ENCODE data around the gene ERC2.

The ERC2 gene

DNA sequence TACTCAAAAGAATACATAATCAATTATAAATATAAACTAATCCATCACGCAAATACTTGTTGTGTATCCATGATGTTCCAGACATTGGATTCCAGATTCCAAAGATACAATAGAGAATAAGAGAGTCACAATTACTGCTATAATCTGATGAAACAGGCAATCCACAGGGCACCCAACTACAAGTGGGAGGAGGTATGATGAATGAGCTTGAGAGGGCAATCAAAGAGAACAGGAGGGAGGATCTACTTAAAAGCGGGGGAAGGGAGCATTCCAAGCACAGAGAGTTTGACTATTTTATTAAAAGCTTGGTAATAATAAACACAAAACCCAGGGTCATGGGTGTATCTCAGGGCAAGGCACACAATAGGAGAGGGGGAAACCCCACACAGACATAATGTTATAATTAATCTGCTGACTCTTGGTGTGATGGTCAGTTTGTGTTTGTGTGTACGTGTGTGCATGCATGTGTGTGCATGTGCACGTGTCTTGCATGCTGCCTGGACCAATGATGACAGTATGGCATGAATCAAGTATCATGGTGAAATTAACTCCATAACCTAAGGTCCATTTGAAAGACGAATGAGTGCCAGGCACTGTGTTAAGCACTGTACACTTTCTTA lies 655.8 kb downstream of the ERC2 start:
- DNase-seq, result no peak

DNA sequence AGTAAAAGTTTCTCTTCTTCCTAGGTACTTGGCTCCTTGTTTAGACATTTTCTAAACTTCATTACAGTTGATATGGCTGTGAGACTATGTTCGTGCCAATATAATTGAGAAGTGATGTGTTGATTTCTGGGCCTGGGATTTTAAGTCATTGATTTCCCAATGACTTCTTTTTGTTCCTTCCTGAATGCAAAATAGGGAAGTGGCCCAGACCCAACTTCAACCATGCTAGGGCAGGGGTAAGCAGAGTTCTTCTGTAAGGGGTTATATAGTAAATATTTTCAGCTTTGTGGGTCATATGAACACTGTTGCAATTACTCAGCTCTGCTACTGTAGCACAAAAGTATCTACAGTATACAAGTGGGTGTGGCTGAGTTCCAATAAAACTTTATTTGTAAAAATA lies 661.1 kb downstream of the ERC2 start:
- no peak for DNase-seq

DNA sequence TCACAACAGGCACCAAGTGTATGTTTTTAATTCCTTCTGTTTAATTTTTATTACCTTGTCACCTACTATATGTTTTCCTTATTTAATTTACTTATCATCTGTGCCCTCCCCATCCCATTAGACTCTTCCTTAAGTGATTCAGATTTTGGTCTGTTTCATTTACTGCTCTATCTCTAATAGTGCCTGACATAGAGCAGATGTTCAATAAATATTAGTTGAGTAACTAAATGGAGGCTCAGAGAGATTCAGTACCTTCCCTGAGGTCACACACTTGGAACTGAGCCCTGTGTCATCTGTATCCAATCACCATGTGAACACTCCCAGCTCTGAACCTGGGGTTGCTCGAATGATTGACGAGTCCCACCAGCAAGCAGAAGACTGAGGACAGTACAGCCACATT lies 663.1 kb downstream of the ERC2 start:
- no peak for DNase-seq

DNA sequence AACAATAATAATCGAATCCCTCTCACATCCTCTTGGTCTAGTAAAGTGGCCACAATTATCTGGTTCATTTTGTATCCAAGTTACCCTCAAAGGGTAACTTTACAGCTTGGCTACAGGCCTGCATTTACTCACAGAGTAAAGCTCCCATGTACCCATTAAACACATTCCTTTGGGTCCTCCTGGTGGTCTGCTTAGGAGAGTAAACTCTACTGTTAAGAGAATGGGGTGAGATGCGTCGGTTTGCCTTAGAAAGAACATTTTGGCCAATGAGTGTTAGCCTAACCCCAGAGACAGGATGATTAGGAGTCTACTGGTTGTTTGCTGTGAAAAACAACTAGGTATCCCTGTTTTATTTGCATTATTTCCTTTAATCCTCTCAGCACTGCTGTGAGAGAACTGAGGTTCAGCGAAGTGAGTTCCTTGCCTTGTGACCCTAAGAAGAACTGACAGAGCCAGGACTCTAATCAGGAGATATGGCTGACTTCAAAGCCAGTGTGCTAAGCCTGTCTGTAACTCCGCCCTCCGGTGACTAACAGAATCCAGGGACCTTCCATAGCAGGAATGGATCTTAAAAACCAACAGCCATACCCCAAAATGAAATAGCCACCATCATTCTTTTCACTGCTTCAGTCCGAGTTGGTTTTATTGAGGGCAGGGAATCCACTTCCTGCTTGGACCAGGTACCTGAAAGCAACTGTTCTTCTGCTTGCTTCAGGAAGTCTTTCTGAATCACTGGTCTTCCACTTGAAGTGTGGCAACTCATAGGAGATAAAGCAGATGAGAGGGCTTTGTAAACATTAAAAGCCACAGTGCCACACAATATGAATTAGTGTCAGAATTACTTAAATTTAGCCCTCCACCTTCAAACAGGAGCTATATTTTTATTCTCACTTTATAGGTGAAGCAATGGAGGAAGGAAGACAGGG lies 663.8 kb downstream of the ERC2 start:
- DNase-seq, result no peak

DNA sequence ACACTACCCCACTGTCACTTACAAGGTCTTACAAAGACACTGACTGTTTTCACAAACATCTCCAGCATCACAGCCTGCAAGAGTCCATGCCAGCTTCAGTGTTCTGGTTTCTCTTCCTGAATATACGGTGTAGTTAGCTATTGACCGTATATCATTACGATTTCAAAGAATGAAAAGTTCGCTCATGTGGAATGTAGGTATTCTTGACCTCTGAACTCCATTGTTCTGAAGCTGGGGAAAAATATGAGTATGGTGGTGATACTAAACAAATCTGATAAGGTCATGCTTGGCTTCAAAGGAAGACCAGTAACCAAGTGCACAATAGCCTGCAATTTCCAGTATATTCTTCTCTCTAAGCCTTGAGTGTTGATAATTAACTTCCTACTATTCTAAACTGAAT lies 665.5 kb downstream of the ERC2 start:
- DNase-seq, result no peak

DNA sequence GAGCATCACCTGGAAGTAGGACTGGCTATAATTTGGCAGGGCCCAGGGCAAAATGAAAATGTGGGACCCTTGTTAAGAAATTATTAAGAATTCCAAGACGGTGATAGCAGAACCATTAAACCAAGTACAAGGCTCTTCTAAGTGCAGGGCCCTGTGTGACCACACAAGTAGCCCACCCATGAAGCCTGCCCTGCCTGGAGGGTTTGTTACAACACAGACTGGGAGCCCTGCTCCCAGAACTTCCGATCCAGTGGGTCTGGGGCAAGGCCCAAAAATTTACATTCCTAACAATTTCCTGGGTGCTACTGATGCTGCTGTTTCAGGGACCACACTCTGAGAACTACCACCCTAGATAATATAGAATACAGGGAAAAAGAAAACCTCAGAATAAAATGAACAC lies 666.6 kb downstream of the ERC2 start:
- DNase-seq, result no peak

DNA sequence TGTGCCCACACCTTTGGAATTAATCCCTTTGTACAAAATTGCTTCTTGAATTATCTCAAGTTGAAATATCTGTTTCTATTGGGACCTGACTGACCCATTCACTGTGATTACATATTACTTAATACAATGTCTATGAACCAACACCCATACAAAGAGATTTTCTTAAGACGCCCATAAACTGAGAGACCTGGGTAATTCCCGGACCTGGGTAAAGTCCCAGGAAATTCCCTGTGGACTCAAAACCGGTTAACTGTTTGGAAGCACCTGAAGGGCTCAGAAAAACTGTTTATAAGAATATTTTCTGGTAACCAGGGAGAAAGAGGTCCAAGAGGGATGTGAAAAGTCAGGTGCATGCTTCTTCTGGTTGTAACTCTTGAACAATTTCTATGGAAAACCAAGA lies 667.2 kb downstream of the ERC2 start:
- DNase-seq, result no peak

DNA sequence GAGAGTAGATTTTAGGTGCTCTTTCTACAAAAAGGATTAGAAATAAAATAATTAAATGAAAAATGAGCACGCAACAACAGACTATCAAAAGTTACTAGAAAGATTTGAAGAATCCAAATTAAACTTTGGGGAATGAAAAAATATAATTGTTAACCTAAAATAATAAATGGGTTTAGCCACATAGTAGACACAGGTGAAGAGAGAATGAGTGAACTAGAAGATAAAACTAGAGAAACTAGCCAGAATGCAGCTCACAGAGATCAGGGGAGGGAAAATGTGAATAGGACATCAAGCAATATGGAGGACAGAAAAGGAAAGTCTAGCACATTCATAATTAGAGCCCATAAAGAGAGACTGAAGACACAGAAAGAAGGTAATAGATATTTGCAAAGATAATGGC lies 670.5 kb downstream of the ERC2 start:
- DNase-seq, result no peak

DNA sequence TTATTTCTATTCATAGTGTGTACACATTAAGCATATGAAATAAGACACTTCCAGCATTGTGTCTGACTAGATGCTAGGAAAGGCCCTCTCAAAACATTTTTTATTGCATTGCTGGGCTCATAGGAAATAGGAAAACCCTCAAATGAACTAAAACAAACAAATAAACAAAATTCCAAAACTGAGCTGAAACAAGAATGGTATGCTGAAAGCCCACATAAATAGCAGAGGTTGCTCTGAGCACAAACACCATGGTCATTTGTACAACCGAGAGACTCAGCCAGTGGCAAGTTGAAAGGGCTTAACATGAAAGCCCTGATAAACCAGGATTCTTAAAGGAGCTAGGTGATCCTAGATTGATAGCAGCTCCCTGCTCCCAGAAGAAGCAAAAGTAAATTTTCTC lies 671.2 kb downstream of the ERC2 start:
- no peak for DNase-seq

DNA sequence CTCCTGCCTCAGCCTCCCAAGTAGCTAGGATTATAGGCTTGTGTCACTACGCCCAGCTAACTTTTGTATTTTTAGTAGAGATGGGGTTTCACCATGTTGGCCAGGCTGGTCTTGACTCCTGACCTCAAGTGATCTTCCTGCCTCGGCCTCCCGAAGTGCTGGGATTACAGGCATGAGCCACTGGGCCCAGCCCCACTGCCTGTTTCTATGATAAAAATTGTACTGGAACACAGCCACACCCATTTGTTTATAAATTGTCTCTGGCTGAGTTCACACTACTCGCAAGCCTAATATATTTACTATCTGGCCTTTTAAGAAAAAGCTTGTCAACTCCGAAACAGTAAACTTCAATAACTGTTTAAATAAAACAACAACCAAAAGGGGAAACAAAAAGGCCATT lies 671.7 kb downstream of the ERC2 start:
- no peak for DNase-seq

DNA sequence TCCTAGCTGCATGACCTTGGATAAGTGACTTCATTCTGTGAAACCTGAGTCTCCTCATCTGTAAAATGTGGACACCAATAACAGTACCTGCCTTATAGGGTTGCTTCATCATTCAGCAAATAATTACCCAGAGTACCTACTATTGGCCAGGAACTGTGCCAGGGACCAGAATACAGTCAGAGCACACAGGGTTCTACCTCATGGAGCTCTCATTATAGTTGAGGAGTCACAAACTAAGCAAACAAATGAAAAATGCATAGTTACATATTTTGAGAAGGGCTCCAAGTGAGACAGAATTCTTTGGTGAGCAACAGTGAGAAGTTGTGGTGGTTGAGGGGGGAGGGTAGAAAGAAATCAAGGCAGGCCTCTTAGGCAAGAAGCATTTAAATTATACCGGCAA lies 672.5 kb downstream of the ERC2 start:
- DNase-seq, result no peak

DNA sequence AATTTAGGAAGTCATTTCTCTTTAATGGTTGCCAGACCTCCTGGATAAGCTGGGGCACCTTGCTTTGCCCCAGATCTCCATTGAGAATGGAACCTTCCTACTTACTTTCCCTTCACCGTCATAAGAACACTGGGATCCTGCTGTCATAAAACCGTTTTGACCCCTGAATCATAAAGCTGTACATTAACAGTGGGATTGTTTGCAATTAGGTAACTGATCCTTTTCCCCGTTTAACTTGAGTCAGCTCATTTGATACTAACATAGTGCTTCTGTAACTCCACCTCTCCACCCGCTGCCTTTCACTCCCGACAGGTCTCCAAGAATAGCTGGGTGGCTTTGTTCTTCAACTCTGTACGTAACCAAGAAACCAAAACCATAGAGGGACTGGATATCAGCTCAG lies 673.0 kb downstream of the ERC2 start:
- DNase-seq, result no peak

DNA sequence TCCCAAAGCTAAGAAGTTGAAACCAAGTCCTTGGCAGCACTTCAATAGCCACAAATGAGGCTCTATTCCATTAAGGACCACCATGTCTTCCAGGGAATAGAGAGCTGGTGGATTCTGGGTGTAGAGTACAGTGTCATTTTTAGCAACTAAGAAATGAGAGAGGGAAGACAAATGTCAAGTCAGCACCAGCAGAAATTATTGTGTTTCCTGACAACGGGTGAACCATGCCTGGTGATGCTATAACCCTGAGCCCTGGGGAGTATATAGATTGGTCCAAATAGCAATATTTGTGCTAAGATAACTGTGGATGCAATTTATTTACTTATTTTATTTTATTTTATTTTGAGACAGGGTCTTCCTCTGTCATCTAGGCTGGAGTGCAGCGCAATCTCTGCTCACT lies 675.5 kb downstream of the ERC2 start:
- DNase-seq, result no peak

DNA sequence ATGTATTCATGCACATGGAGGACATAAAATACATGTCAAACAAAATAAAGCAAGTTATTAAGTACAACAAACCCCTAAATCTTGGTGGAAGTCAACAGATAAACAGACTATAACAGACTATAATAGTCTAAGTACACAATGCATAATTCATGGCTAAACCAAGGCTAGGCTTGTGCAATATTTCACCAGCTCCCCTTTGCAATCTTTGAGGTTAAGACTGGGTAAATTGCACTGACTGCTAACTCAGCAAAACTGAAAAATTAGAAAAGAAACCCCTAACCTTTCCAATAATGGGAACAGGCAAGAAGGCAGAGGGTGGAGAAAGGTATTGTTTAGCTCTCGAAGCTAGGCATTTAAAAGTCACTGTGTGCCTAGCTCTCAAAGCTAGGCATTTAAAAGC lies 676.3 kb downstream of the ERC2 start:
- no peak for DNase-seq

DNA sequence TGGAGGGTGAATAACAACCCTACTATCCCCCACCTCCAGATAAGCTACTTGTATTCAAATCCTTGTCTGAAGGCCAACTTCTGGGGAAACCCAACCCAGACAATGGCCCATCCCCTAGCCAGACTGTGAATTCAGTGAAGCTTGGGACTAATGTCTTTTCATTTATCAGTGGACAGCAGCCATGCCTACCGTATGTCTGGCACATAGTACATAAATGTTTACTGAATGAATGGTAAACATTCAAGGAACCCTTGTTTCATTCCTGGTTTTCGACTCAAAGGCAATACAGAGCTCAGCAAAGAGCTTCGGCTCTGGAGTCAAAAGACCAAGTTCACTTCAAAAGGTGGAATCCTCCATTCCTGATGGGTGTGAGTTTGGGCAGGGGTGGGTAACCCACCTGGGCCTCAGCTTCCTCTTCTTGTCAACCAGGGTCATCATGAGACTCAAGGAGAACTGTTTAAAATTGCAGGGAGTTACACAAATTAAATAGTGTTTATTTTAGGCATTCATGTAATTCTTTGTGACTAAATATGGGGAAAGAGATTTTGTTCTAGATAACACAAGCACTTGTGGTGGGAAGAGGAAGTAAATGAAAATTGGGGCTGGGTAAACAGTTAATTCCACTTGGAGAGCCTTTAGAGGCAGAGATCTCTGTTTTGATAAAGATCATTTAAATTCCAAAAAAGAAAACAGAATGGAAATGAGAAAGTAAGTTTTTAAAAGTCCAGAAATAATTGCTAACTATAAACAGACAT lies 677.5 kb downstream of the ERC2 start:
- no peak for DNase-seq

DNA sequence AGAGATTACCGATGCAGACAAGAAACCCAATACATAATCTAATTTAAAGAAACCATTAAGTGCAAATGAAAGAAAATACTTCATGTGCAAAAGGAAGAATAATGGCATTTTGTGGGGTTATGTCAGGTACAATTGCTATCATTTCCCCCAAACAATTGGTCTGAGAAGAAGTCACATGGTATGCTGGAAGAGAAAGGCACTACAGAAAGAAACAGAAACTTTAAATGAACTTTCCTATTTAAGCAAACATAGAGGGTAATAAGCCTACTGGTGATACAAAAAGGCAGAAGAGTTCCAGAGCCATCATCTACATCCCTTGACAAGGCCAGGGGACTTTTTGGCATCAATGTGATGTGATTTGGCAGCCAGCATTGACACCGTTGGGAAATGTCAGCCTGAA lies 678.8 kb downstream of the ERC2 start:
- no peak for DNase-seq

DNA sequence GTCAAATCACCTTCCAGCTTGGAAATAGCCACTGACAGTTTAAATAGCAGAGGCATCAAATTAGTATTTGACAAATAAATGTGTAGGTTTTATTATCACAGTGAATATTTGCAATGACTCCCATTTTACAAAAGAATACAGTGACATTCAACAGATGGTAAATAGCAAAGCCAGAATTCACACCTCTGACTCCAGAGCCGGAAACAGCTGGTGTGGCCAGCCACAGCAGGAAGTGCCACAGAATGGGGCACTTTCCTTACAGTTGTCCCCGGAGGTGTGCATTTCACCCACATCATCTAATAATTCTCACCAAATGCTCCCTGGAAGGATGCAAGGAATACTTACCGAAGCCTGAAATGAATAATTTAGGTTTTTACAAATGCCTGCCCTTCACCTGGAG lies 685.5 kb downstream of the ERC2 start:
- DNase-seq, result no peak

DNA sequence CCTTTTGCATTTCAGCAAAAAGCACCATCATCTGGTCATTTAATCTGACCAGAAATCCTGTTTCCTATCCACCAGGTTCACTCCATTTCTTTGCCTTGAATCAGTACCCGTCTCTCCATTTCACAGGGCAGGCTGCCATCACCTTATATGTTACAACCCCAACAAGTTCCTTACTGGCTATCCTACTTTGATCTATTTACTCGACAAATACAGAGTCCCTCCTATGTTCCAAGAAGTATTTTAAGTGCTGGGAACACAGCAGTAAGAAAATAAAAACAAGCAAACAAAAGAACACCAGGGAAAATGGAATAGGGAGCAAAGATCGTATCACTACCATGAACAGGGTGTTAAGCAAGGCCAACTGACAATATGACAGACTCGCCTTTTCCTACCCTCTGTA lies 685.9 kb downstream of the ERC2 start:
- DNase-seq, result no peak

DNA sequence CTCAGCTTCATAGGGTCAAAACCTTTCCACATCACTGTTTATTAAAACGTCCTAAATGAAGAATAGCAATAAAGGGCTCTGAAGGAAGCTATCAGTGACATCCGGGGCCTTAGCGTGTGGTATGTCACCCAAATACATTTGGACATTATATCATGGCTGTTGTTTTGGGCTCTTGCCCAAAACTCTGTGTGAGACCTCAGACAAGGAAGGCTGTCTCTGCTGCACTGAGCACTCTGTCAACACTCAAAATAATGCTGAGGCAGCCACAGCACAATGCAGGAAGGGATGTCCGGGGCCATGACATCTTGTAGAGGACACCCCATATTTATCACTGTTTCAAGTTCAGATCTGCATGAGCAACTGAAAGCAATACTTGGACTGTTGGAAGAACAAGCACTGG lies 687.4 kb downstream of the ERC2 start:
- DNase-seq, result no peak

DNA sequence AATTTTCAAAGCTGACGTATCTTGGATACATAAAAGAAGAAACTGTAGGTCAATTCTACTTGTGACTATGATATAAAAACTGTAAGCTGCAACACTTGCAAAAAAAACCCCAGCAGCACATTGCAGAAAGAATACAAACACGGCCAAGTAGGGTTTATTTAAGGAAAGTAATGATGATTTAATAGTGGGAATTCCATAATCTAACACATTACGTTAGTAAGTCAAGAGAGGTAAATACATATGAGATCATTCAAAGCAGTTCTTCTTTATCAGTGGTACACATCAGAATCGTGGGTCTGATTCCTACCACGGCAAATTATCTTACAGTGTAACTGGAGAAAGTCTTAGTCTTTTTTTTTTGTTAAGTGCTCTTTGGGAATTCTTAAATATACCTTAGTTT lies 688.7 kb downstream of the ERC2 start:
- DNase-seq, result no peak

DNA sequence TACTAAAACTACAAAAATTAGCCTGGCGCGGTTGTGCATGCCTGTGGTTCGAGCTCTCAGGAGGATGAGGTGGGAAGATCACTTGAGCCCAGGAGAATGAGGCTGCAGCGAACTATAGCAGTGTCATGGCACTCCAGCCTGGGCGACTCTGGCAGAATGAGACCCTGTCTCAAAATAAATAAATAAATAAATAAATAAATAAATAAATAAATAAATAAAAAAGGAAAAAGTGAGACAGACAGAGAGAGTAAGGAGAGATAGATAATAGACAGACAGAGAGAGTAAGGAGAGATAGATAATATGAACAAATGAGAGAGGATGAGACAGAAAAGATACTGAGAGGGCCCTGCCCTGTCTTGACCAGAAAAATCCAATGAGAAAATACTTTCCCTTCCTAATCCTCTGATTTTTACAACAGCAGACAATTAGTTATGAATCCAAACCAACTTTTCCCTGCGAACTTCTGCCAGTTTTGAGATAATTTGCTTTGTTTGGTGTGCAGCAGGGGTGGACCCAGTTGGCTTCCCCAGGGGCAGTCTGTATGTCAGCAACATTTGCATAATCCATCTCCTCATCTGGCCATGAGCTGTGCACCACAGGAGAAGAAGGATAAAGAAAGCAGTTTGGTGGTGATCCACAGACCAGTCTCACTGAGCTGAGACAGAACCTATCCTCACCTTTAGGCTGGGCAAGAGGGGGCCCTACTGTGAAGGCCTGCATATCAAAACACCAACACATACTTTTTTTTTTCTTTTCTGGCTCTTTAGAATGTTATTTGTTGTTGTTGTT lies 692.7 kb downstream of the ERC2 start:
- no peak for DNase-seq

DNA sequence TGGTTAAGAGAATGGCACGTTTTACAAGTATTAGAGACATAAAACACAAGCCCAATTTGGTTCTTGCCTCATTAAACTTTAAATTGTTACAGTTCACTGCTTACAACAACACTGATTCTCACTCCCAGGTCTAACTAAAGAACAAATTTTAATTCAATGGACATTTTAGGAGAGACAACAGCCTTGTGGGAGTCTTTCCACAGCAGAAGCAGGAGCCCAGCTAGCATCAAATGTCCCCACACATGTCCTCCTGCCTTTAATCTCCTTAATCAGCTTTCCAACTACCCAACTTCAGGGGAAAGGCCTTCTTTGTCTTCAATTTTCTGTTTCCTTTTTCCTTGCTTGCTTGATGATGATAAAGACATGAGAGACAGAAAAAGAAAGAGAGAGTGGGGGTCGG lies 693.4 kb downstream of the ERC2 start:
- DNase-seq, result no peak

DNA sequence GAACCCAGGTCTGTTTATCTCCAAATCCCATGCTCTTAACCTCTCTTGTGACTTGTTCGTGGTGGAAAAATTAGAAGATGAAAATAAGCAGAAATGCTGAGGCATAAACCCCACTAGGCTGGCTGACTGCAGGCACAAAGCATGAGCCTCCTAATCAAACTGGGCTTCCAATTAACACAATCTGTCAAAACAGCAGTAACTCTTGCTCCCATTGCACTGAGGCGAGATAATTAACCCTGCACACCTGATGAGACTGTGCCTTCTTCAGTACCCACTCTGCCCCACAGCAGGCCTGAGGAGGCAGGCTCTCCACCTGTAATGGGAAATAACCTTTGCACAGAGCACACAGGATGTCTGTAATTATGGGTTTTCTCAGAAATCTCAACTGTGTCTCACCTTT lies 696.8 kb downstream of the ERC2 start:
- no peak for DNase-seq
